ENCODE data around the gene SLC25A12. TPM values are rescaled to one million over a fixed set of nuclear protein-coding genes. Genes with fewer than 3 reads are reported as not detected.

SLC25A12 gene
- polyA plus RNA-seq, 1 donor from 2014 or later = 122 TPM

DNA sequence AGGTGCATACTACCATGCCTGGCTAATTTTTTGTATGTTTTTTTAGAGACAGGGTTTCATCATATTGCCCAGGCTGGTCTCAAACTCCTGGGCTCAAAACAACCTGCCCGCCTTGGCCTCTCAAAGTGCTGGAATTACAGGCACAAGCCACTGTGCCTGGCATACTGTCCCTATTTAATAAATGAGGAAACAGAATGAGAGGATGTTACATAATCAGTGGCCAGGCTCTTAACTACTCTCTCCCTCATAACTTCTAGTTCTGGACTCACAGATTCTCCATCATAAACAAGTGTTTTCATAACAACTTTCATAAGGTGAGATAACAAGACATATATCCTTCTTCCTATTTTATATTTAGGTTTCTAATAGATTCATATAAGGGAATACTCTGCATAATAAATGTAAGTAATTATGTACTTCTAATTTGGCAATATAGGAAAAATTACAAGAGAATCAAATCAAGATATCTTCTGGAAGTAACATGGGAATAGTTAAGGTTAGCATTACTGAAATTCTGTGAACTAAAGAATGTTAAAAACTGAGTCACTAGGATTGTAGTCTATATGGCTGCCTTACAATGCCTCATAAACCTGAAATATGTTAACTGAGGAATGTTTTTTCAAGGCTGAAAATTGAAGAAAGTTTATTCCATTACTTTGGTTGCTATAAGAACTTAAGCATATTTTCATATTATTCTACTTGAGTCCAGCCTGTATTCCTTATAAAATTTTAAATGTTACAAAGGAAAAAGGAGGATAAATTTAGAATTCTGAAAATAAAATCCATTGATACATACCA is 71.3 kb downstream of the SLC25A12 start:
- Histone ChIP-seq H3K4me2 (ENCODE audit: low read length) (no peak overlapping the region), H3K36me3 (ENCODE audit: insufficient read depth, low read length) (no peaks in the 10 kb centered on the region), H3K9me3 (ENCODE audit: low read length) (no peaks in the 10 kb centered on the region), H3K79me2 (replicated peaks; ENCODE audit: insufficient read depth, low read length) (no peaks in the 10 kb centered on the region), H3K4me3 (ENCODE audit: low read length) (no peak overlapping the region), H3K27ac (ENCODE audit: low read length) (no peak overlapping the region), H3K9ac (ENCODE audit: low read length) (no peak overlapping the region), H3K9me2 (ENCODE audit: insufficient read depth, low read length) (no peaks in the 10 kb centered on the region), H3K27me3 (ENCODE audit: insufficient read depth, low read depth, low read length) (no peaks in the 10 kb centered on the region), H2AFZ (ENCODE audit: low read depth, low read length) (no peak overlapping the region), H3F3A (ENCODE audit: insufficient read depth, low read length, poor library complexity, severe bottlenecking) (no peaks in the 10 kb centered on the region), H4K20me1 (ENCODE audit: insufficient read depth) (no peaks in the 10 kb centered on the region)
- TF ChIP-seq SMC3 (conservative IDR thresholded peaks at IDR 0.05; ENCODE audit: poor library complexity) = no peak
- no peak for TF ChIP-seq MXI1 (conservative IDR thresholded peaks at IDR 0.05; ENCODE audit: poor library complexity, severe bottlenecking)

GRCh38 chr2:171819453-171819852 is 74.6 kb downstream of the SLC25A12 start:
- TF ChIP-seq MXI1 (conservative IDR thresholded peaks at IDR 0.05; ENCODE audit: poor library complexity, severe bottlenecking) (no peak), EZH2 (IDR thresholded peaks at IDR 0.05; ENCODE audit: borderline replicate concordance, insufficient read depth, low read length, poor library complexity, severe bottlenecking) (no peak), RAD21 (conservative IDR thresholded peaks at IDR 0.05) (no peak), REST (IDR thresholded peaks at IDR 0.05; ENCODE audit: borderline replicate concordance) (no peak), CTCF (IDR thresholded peaks at IDR 0.05; ENCODE audit: poor library complexity, severe bottlenecking) (no peak), SMC3 (conservative IDR thresholded peaks at IDR 0.05; ENCODE audit: poor library complexity) (no peak), TAF1 (IDR thresholded peaks at IDR 0.05; ENCODE audit: low read depth) (no peak), POLR2AphosphoS5 (IDR thresholded peaks at IDR 0.05) (no peak), EP300 (conservative IDR thresholded peaks at IDR 0.05; ENCODE audit: poor library complexity, severe bottlenecking) (no peak)
- Histone ChIP-seq H4K20me1 (ENCODE audit: insufficient read depth) (no peaks in the 10 kb centered on the region), H3K4me2 (ENCODE audit: low read length) (no peak overlapping the region), H3K9me2 (ENCODE audit: insufficient read depth, low read length) (no peaks in the 10 kb centered on the region), H3K9ac (ENCODE audit: low read length) (no peak overlapping the region), H3K27ac (ENCODE audit: low read length) (no peak overlapping the region), H3K27me3 (ENCODE audit: insufficient read depth, low read depth, low read length) (no peaks in the 10 kb centered on the region), H3K79me2 (replicated peaks; ENCODE audit: insufficient read depth, low read length) (no peaks in the 10 kb centered on the region), H3K4me3 (ENCODE audit: low read length) (no peak overlapping the region), H3K9me3 (ENCODE audit: low read length) (no peaks in the 10 kb centered on the region), H3K36me3 (ENCODE audit: insufficient read depth, low read length) (no peaks in the 10 kb centered on the region), H3F3A (ENCODE audit: insufficient read depth, low read length, poor library complexity, severe bottlenecking) (no peaks in the 10 kb centered on the region), H2AFZ (ENCODE audit: low read depth, low read length) (no peak overlapping the region)

Measured in neural cell (in vitro differentiated cells).